ENCODE results near the gene MTUS2. TPM values are rescaled to one million over a fixed set of nuclear protein-coding genes. Genes with fewer than 3 reads are reported as not detected.

The MTUS2 gene
- total and polyA plus RNA-seq, 2 donors (not counting 3 experiments of a cell fraction or from before 2014, with no cell fraction given): not detected

- Histone ChIP-seq H2AFZ (ENCODE audit: low read depth, low read length) (no peak overlapping the region), H3K36me3 (ENCODE audit: control insufficient read depth in 2 of 2, extremely low read depth in 1 of 2, insufficient read depth in 2 of 2, low read length in 2 of 2) (no peaks in the 10 kb centered on the region), H3K4me2 (ENCODE audit: insufficient read depth, low read length) (no peak overlapping the region), H3K4me3 (replicated peaks in 1 of 3; ENCODE audit: insufficient read depth in 1 of 3, low read depth in 1 of 3, low read length in 3 of 3) (no peak overlapping the region), H4K20me1 (replicated peaks; ENCODE audit: control insufficient read depth, extremely low read depth, insufficient read depth, low read length) (no peaks in the 10 kb centered on the region), H3K27me3 (ENCODE audit: control insufficient read depth in 2 of 2, insufficient read depth in 2 of 2, low read length in 2 of 2) (peaks cover 0 to 10% of the 10 kb centered on the region in 2 experiments), H3K79me2 (ENCODE audit: control insufficient read depth, insufficient read depth, low read length) (no peaks in the 10 kb centered on the region), H3K9ac (replicated peaks; ENCODE audit: extremely low read depth, insufficient read depth, low read length) (no peak overlapping the region), H3K9me3 (replicated peaks; ENCODE audit: control insufficient read depth, insufficient read depth, low read length) (no peaks in the 10 kb centered on the region), H3K9me1 (replicated peaks; ENCODE audit: control insufficient read depth, extremely low read depth, insufficient read depth, low read length) (no peaks in the 10 kb centered on the region), H3K27ac (ENCODE audit: insufficient read depth, low read depth, low read length) (no peak overlapping the region), H3K4me1 (ENCODE audit: control insufficient read depth, extremely low read depth, insufficient read depth, low read length) (no peaks in the 10 kb centered on the region)
- TF ChIP-seq POLR2A (IDR thresholded peaks at IDR 0.05; ENCODE audit: low read depth, low read length) (no peak), CTCF (IDR thresholded peaks at IDR 0.05; ENCODE audit: extremely low read depth in 1 of 2, insufficient read depth in 1 of 2, low read depth in 1 of 2, low read length in 2 of 2) (no peak), MAX (IDR thresholded peaks at IDR 0.05; ENCODE audit: insufficient read depth, insufficient read length) (no peak), JUN (IDR thresholded peaks at IDR 0.05; ENCODE audit: borderline replicate concordance, insufficient read depth, insufficient read length, low read depth) (no peak), POLR2AphosphoS5 (IDR thresholded peaks at IDR 0.05; ENCODE audit: insufficient read depth, low read depth, low read length) (no peak), MYC (IDR thresholded peaks at IDR 0.05; ENCODE audit: low read depth, low read length) (no peak), GATA2 (IDR thresholded peaks at IDR 0.05; ENCODE audit: insufficient read depth, insufficient read length, low read depth, low read length) (no peak), EZH2 (IDR thresholded peaks at IDR 0.05; ENCODE audit: borderline replicate concordance, low read depth, low read length, severe bottlenecking) (no peak), FOS (IDR thresholded peaks at IDR 0.05; ENCODE audit: borderline replicate concordance, insufficient read depth, low read length) (no peak)
- dilution Hi-C loops (cut with MboI; ENCODE audit: extremely low pct_ligation_motif_present, low sequenced_read_pairs): no loop called here
- intact Hi-C loops (cut with micrococcal nuclease): no loop called here
- POLR2A ChIA-PET: no interaction called here
- BruUV-seq (replicated peaks): no TSS peak
- CTCF ChIA-PET: interaction anchor here (0.7 kb wide), 1 partner anchor 18 kb away, joined by 3 read pairs; no protein-coding TSS in a partner anchor
- FAIRE-seq (no peak), DNase-seq (ENCODE audit: low read depth, low spot score) (no peak)
Observed at GRCh38 chr13:29490561-29490885, 670.4 kb downstream of the MTUS2 start.
